ENCODE data around the gene FRZB.

GRCh38 chr2:182868054-182868796, 1.8 kb upstream of the FRZB start:
- TF ChIP-seq CTCF (IDR thresholded peaks at IDR 0.05) (no peak), POLR2A (IDR thresholded peaks at IDR 0.05) (no peak)
